Retinal pigment epithelial cell (primary cell): ENCODE results near the gene ZNF423.

Source experiments
- DNase-seq: peaks from one replicate; pipeline ENCODE4 v3.0.0-alpha.2; 2010; ENCODE audit warnings: low read depth
- H3K4me3 ChIP-seq: 2 replicates; pipeline ENCODE4 v1.5.1; 2011; ENCODE audit warnings: mild to moderate bottlenecking, low read length, control low read depth, moderate library complexity
- TF ChIP-seq, protein P1 (sequence below): conservative IDR thresholded peaks from 2 replicates; pipeline ENCODE4 v1.5.1; 2011; ENCODE audit warnings: low read depth, low read length, control low read depth, inconsistent platforms

The ZNF423 gene

DNA sequence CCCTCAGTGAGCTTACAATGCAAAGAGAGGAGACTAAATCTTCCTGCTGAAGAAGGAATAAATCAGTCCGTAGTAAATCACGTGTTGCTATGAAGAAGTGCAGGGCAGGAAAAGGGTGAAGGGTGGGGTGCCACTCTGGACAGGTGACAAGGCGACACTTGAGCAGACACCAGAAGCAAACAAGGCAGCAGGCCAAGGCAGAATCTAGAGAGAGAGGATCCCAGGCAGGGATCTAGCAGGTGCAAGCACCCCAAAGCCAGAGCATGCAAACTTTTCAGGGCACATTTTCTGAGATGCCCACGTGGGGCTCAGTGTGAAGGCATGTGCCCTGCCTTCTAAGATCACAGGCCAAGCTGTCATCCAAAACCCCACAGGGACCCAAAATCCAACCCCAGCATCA is 193.3 kb downstream of the ZNF423 start:
- no peak for DNase-seq
- TF ChIP-seq, protein P1, sequence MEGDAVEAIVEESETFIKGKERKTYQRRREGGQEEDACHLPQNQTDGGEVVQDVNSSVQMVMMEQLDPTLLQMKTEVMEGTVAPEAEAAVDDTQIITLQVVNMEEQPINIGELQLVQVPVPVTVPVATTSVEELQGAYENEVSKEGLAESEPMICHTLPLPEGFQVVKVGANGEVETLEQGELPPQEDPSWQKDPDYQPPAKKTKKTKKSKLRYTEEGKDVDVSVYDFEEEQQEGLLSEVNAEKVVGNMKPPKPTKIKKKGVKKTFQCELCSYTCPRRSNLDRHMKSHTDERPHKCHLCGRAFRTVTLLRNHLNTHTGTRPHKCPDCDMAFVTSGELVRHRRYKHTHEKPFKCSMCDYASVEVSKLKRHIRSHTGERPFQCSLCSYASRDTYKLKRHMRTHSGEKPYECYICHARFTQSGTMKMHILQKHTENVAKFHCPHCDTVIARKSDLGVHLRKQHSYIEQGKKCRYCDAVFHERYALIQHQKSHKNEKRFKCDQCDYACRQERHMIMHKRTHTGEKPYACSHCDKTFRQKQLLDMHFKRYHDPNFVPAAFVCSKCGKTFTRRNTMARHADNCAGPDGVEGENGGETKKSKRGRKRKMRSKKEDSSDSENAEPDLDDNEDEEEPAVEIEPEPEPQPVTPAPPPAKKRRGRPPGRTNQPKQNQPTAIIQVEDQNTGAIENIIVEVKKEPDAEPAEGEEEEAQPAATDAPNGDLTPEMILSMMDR = no peak
- H3K4me3 ChIP-seq = no peak overlapping the region

DNA sequence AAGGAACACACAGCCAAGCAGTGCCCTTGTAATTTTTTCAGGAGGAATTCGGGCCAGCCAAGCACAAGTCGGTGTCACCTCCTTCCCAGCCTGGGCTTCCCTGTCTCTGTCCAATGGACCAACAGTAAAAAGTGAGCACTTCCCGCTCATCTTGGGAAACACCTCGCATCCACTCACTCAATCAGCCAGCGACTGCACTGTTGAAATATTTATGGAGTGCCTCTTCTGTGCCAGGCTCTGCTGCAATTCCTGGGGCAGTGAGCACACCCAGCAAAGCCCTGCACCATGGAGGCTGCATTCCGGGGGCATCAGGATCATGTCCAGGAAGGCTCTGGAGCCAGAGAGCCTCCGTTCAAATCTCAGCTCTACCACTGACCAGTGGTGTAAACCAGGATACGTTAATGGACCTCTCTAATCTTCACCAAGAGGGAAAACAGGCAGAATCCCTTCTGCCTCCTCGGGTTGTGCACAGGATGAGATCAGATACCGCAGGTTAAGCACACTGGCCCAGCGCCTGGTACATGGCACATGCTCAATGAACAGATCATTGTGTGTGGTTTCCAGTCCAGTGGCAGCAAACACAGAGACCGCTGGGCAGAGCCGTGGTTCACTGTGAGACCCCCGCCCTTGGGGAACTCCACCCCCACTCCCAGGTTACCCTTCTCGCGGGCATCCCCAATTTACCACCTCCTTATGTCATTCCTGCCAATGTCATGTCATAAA is 194.3 kb downstream of the ZNF423 start:
- TF ChIP-seq, protein P1 = no peak
- no peak for DNase-seq
- H3K4me3 ChIP-seq = no peak overlapping the region

DNA sequence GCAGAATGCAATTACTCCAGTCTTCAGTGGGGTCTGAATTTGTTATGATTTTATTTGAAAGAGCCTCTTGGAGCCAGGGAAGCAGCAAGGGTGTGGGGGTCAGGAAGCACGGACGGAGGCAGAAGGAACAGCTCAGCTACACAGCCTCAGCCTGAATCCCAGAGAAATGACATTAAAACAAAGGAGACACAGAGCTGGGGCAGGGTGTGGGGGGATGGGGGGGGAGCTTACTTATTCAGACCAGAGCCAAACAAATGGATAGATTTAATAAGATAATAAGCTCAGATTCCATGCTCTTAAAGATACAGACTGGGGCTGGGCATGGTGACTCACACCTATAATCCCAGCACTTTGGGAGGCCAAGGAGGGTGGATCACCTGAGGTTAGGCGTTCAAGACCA is 195.3 kb downstream of the ZNF423 start:
- H3K4me3 ChIP-seq = no peak overlapping the region
- peak; percentile 15 for DNase-seq
- TF ChIP-seq, protein P1 = no peak

DNA sequence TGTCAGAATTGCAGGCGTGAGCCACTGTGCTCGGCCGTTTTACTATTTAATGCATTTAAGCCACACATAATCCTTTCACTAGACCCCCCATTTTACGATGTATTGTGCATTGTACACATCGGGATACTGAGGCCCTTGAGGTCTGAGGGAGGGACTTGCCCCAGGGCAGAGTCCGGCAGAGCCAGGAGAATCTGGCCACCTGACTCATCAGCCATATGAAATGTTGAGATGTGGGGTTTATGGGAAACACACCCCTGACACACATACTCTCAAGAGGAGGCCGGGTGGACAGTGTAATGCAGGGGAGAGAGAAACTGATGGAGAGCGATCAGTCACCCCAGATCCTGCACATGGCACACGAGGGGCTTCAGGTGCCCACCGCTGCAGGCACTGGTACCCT is 196.6 kb downstream of the ZNF423 start:
- DNase-seq = no peak
- no peak overlapping the region for H3K4me3 ChIP-seq
- TF ChIP-seq, protein P1 = no peak

DNA sequence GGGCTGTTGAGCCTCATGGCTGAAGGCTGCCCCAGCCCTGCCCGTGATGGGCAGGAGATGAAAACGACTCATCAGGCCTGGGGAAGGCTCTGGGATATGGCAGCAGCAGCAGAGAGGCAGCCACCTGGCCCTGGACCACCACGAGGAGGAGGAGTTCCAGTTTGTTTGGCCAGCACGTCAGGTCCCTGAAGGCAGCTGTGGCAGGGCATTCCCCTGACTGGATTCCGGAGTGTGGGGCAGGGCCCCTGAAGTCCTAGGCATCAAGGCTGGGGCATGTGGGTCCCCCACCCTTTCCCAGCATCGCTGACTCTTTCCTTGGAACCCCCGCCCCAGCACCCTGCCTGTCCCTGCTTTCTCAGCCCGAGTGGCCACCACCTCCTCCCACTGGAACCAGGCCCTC is 197.4 kb downstream of the ZNF423 start:
- DNase-seq = no peak
- TF ChIP-seq, protein P1 = no peak
- H3K4me3 ChIP-seq = no peak overlapping the region

DNA sequence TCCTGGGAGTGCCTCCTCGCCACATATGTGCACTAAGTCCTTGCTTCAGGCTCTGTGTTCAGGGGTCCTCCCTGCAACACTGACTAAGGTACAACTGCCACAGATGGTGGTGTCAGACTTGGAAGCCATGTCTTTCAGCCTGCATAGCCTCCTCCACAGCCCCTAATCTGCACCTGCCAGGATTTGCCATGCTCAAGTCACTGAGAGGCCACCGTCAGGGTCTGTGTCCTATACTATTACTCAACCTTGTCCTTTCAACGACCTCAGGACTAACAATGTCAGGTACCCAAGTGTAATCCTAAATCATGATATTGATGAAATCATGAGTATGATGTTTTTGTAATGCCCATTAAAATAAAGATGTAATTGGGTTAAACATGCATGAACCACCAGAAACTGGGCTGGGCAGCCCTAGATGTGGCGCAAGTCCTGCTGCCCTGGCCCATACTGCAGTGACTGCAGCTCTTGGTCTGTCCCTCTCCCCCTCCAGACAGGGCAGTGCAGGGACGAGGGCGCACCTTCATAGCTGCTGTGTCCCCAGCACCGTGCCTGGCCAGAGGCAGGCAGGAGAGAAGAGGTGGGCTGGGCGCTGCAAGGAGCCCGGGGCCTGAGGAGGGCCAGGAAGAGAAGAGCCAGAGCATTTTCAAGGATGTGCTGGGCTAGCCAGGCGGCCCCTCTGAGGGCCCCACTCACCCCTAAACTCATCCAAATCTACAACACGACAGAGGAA is 198.0 kb downstream of the ZNF423 start:
- H3K4me3 ChIP-seq = no peak overlapping the region
- TF ChIP-seq, protein P1 = no peak
- DNase-seq = no peak

DNA sequence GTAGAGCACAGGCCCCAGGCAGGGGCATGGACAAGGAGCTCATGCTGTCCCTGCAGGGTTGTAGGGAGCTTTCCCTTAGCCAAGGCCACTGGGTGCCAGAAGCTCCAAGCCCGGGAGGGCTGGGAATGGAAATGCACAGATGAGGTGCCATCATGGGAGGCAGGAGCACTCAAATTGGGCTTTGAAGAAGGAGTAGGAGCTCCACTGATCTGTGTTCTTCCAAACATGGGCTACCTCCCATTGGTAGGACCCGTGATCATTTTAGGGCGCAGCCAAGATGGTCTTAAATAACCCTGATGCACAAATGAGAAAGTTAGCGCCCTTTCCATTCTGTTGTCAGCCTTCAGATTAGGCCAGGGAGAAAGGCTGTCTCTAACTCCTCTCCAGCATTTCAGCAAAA is 201.5 kb downstream of the ZNF423 start:
- TF ChIP-seq, protein P1 = no peak
- no peak overlapping the region for H3K4me3 ChIP-seq
- no peak for DNase-seq
